K562 (cell line): ENCODE measurements around the gene STX1B. TPM values are rescaled to one million over a fixed set of nuclear protein-coding genes. Genes with fewer than 3 reads are reported as not detected.

Experiments used
- ARID1B ChIP-seq: fragments of 450-650 bp; IDR thresholded peaks from 2 replicates; pipeline ENCODE4 v1.6.1; 2016; ENCODE audit warnings: antibody characterized with exemption, mild to moderate bottlenecking, inconsistent platforms
- ASH1L ChIP-seq: fragments of 450-650 bp; IDR thresholded peaks from 2 replicates; pipeline ENCODE4 v1.6.1; 2018; ENCODE audit warnings: borderline replicate concordance, mild to moderate bottlenecking, low read depth; ENCODE audit not compliant: partially characterized antibody
- BHLHE40 ChIP-seq: IDR thresholded peaks from 2 replicates; pipeline ENCODE4 v1.6.1; 2011; ENCODE audit warnings: low read length, improper control_type of control experiment
- CREM ChIP-seq: IDR thresholded peaks from 2 replicates; pipeline ENCODE4 v1.6.1; 2014; ENCODE audit warnings: antibody characterized with exemption, low read depth
- FOXP1 ChIP-seq: sonication (generic); formaldehyde crosslinking; IDR thresholded peaks from 2 replicates; pipeline ENCODE4 v1.8.0; 2022; ENCODE audit warnings: mild to moderate bottlenecking, missing genetic modification reagents
- HNRNPK ChIP-seq: fragments of 200-400 bp; formaldehyde crosslinking; IDR thresholded peaks from one replicate; pipeline ENCODE4 v1.6.1; 2018; ENCODE audit warnings: mild to moderate bottlenecking, low read depth, low read length; ENCODE audit not compliant: poor library complexity, severe bottlenecking
- JUN ChIP-seq, 2 experiments: sonication (generic) in 1 of 2; formaldehyde crosslinking in 1 of 2; IDR thresholded peaks; 2 replicates each; pipeline versions ENCODE4 v1.6.1 to v1.8.0; 2012 to 2022; ENCODE audit warnings: borderline replicate concordance in 2 of 2, mild to moderate bottlenecking in 2 of 2, improper control_type of control experiment in 1 of 2, low read depth in 1 of 2, low read length in 1 of 2, missing genetic modification reagents in 1 of 2
- LCOR ChIP-seq: sonication (generic); formaldehyde crosslinking; IDR thresholded peaks from 2 replicates; pipeline ENCODE4 v1.8.0; 2022; ENCODE audit warnings: mild to moderate bottlenecking, missing genetic modification reagents
- LEF1 ChIP-seq: fragments of 450-650 bp; IDR thresholded peaks from 2 replicates; pipeline ENCODE4 v1.6.1; 2016; ENCODE audit warnings: mild to moderate bottlenecking
- MLX ChIP-seq, 2 experiments: fragments of 450-650 bp in 1 of 2; sonication (generic) in 1 of 2; formaldehyde crosslinking; conservative IDR thresholded peaks; 2 replicates each; pipeline versions ENCODE4 v1.4.0 to v1.8.1; 2020 to 2022; ENCODE audit warnings: mild to moderate bottlenecking in 1 of 2, missing genetic modification reagents in 1 of 2
- MYC ChIP-seq, 2 experiments: fragments of 250-450 bp in 1 of 2; sonication (Bioruptor Pico) in 1 of 2; IDR thresholded peaks; 2 replicates each; pipeline versions ENCODE4 v1.5.1 to v1.6.1; 2012 to 2021; ENCODE audit warnings: low read depth in 2 of 2, borderline replicate concordance in 1 of 2, improper control_type of control experiment in 1 of 2, low read length in 1 of 2, mild to moderate bottlenecking in 1 of 2, moderate library complexity in 1 of 2
- MYNN ChIP-seq, 2 experiments: sonication (generic); formaldehyde crosslinking in 1 of 2; IDR thresholded peaks; 2 replicates each; pipeline versions ENCODE4 v1.5.0 to v1.6.1; 2016 to 2020; ENCODE audit warnings: antibody characterized with exemption in 1 of 2, missing genetic modification reagents in 1 of 2
- NR2C2 ChIP-seq, 2 experiments: fragments of 200-800 bp in 1 of 2; sonication (Bioruptor generic) in 1 of 2; sonication (generic) in 1 of 2; formaldehyde crosslinking in 1 of 2; IDR thresholded peaks; 2 replicates each; pipeline versions ENCODE4 v1.6.1 to v1.8.0; 2016 to 2022; ENCODE audit warnings: mild to moderate bottlenecking in 1 of 2, missing compliant biosample characterization in 1 of 2, missing genetic modification characterization in 1 of 2, missing genetic modification reagents in 1 of 2
- PML ChIP-seq: IDR thresholded peaks from 2 replicates; pipeline ENCODE4 v1.6.1; 2012; ENCODE audit warnings: low read length, inconsistent platforms
- POLR2H ChIP-seq: IDR thresholded peaks from 2 replicates; pipeline ENCODE4 v1.6.1; 2016; ENCODE audit warnings: missing genetic modification characterization, low read depth, mild to moderate bottlenecking, control low read depth, missing compliant biosample characterization, moderate library complexity
- THRA ChIP-seq: fragments of 450-650 bp; IDR thresholded peaks from 2 replicates; pipeline ENCODE4 v1.6.1; 2017; ENCODE audit warnings: mild to moderate bottlenecking, moderate library complexity
- ZBTB34 ChIP-seq: fragments of 250-450 bp; sonication (Bioruptor Pico); IDR thresholded peaks from 2 replicates; pipeline ENCODE4 v1.8.0; 2021; ENCODE audit warnings: mild to moderate bottlenecking, moderate library complexity
- ZFP36 ChIP-seq: fragments of 150-350 bp; IDR thresholded peaks from 2 replicates; pipeline ENCODE4 v1.6.1; 2018; ENCODE audit warnings: low read length, low read depth; ENCODE audit not compliant: partially characterized antibody
- ZFP91 ChIP-seq: sonication (generic); formaldehyde crosslinking; IDR thresholded peaks from 2 replicates; pipeline ENCODE4 v1.8.0; 2022; ENCODE audit warnings: mild to moderate bottlenecking, missing genetic modification reagents
- ZNF280B ChIP-seq: fragments of 250-450 bp; sonication (Bioruptor Pico); IDR thresholded peaks from 2 replicates; pipeline ENCODE4 v1.5.1; 2021; ENCODE audit warnings: mild to moderate bottlenecking
- ZNF77 ChIP-seq: fragments of 250-450 bp; sonication (Bioruptor Pico); IDR thresholded peaks from 2 replicates; pipeline ENCODE4 v1.5.0; 2020
- polyA plus RNA-seq, 8 experiments: library from polyadenylated mRNA; depleted of rRNA in 4 of 8; stranded (reverse) in 5 of 8; unstranded in 3 of 8; fragments of >200 nt; fragmentation: Nextera tagmentation in 2 of 8; fragmentation: Illumina TruSeq in 1 of 8; extraction: Ambion mirVana in 2 of 8; extraction: Trizol in 1 of 8; gene quantifications; 2 replicates each; pipeline versions ENCODE4 v1.2.1 to v1.2.3, GENCODE V29; 2011 to 2014; ENCODE audit warnings: inconsistent platforms in 1 of 8, missing spikeins in 1 of 8
- total RNA-seq, 7 experiments: library from RNA; depleted of rRNA in 6 of 7; stranded (reverse); fragments of >200 nt in 6 of 7; fragmentation: Illumina TruSeq in 2 of 7; extraction: Trizol in 2 of 7; gene quantifications; 2 replicates each; pipeline versions ENCODE4 v1.2.1 to v1.2.3, GENCODE V29; 2011 to 2021; ENCODE audit warnings: low replicate concordance in 1 of 7

Gene STX1B
- total and polyA plus RNA-seq, 9 of the 15 experiments (the other 6 are each of a cell fraction or from before 2014, with no cell fraction given), result 0.07 to 2.5 (median 0.86) TPM

GRCh38 chr16:31052114-31052513, 41.7 kb upstream of the STX1B start (continued):
- TF ChIP-seq ZFP36, result no peak
- peak; percentile 73 for TF ChIP-seq JUN (IDR thresholded peaks at IDR 0.05; ENCODE audit: borderline replicate concordance, low read depth, low read length)
- TF ChIP-seq JUN (CRISPR knock-in tag; IDR thresholded peaks at IDR 0.05; ENCODE audit: borderline replicate concordance), result no peak
- no peak for TF ChIP-seq MLX (CRISPR knock-in tag; conservative IDR thresholded peaks at IDR 0.05)
- no peak for TF ChIP-seq LEF1
- TF ChIP-seq POLR2H (tag), result no peak
- TF ChIP-seq CREM, result no peak
- no peak for TF ChIP-seq PML
- TF ChIP-seq HNRNPK, result no peak
- TF ChIP-seq BHLHE40, result peak; percentile 7; the same call in 1 of the 2 replicates
- TF ChIP-seq ZFP91 (CRISPR knock-in tag), result no peak
- TF ChIP-seq MYNN (IDR thresholded peaks at IDR 0.05), result peak; percentile 28; the same call in 1 of the 2 replicates
- no peak for TF ChIP-seq MYNN (CRISPR knock-in tag; IDR thresholded peaks at IDR 0.05)
- no peak for TF ChIP-seq NR2C2 (CRISPR knock-in tag; IDR thresholded peaks at IDR 0.05)
- peak; percentile 84 for TF ChIP-seq NR2C2 (tag; IDR thresholded peaks at IDR 0.05)
- peak; percentile 53; the same call in 1 of the 2 replicates for TF ChIP-seq ARID1B
- no peak for TF ChIP-seq MYC (IDR thresholded peaks at IDR 0.05; ENCODE audit: low read depth, low read length)
- TF ChIP-seq MYC (CRISPR knock-in tag; IDR thresholded peaks at IDR 0.05; ENCODE audit: borderline replicate concordance, low read depth), result no peak
- no peak for TF ChIP-seq ASH1L
- no peak for TF ChIP-seq ZBTB34
- TF ChIP-seq FOXP1 (CRISPR knock-in tag), result no peak
- no peak for TF ChIP-seq THRA
- TF ChIP-seq ZNF280B (CRISPR knock-in tag), result no peak
- no peak for TF ChIP-seq ZNF77 (CRISPR knock-in tag)
- no peak for TF ChIP-seq LCOR
